Peyer's patch (tissue), 4 donors: ENCODE measurements around the gene YY1.

Experiments
- POLR2A ChIP-seq, 2 donors: fragments of 450-650 bp; IDR thresholded peaks; one replicate each; pipeline ENCODE4 v1.5.1; 2017; ENCODE audit warnings: antibody characterized with exemption in 2 of 2, mild to moderate bottlenecking in 2 of 2, moderate library complexity in 2 of 2
- TF ChIP-seq, protein P1 (sequence below), 6 experiments: fragments of 450-650 bp in 4 of 6; fragments of 200-600 bp in 2 of 6; sonication (generic) in 1 of 6; IDR thresholded peaks; one replicate each; pipeline ENCODE4 v1.5.1; 2017 to 2019; ENCODE audit warnings: antibody characterized with exemption in 6 of 6, mild to moderate bottlenecking in 3 of 6, moderate library complexity in 1 of 6

GRCh38 chr14:100282083-100282350 is 43.1 kb downstream of the YY1 start:
- TF ChIP-seq, protein P1, sequence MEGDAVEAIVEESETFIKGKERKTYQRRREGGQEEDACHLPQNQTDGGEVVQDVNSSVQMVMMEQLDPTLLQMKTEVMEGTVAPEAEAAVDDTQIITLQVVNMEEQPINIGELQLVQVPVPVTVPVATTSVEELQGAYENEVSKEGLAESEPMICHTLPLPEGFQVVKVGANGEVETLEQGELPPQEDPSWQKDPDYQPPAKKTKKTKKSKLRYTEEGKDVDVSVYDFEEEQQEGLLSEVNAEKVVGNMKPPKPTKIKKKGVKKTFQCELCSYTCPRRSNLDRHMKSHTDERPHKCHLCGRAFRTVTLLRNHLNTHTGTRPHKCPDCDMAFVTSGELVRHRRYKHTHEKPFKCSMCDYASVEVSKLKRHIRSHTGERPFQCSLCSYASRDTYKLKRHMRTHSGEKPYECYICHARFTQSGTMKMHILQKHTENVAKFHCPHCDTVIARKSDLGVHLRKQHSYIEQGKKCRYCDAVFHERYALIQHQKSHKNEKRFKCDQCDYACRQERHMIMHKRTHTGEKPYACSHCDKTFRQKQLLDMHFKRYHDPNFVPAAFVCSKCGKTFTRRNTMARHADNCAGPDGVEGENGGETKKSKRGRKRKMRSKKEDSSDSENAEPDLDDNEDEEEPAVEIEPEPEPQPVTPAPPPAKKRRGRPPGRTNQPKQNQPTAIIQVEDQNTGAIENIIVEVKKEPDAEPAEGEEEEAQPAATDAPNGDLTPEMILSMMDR (IDR thresholded peaks at IDR 0.05), result no peak
- TF ChIP-seq POLR2A (IDR thresholded peaks at IDR 0.05), result no peak
